Colonic mucosa (tissue), 4 donors: ENCODE results near the gene PLCL1. TPM values are rescaled to one million over a fixed set of nuclear protein-coding genes. Genes with fewer than 3 reads are reported as not detected.

ENCODE experiments used
- DNase-seq: peaks from one replicate; pipeline ENCODE4 v3.0.0-alpha.2; 2020
- H3K27ac ChIP-seq: fragments of 200-600 bp; one replicate; pipeline ENCODE4 v1.8.0; 2021
- H3K27me3 ChIP-seq: fragments of 200-600 bp; one replicate; pipeline ENCODE4 v1.8.0; 2021
- H3K36me3 ChIP-seq: fragments of 200-600 bp; one replicate; pipeline ENCODE4 v1.8.0; 2021
- H3K4me1 ChIP-seq: fragments of 200-600 bp; one replicate; pipeline ENCODE4 v1.8.0; 2021; ENCODE audit warnings: mild to moderate bottlenecking
- H3K4me3 ChIP-seq: fragments of 200-600 bp; one replicate; pipeline ENCODE4 v1.8.0; 2021
- H3K9ac ChIP-seq, 2 donors: one replicate each; pipeline ENCODE4 v1.7.0; 2013; ENCODE audit warnings: control low read depth in 2 of 2, low read depth in 2 of 2, low read length in 2 of 2
- H3K9me3 ChIP-seq: fragments of 200-600 bp; one replicate; pipeline ENCODE4 v1.8.0; 2021
- intact Hi-C: fragments of 100-400 bp; cut with DNase I; formaldehyde crosslinking; loops from one replicate; pipeline ENCODE4 v1.14.1; 2022
- total RNA-seq, 2 donors: library from RNA; stranded (reverse); fragmentation: NEBNext Ultra II Directional in 1 of 2; extraction: Animal tissue kit (Norgen Biotek cat#: 25700) in 1 of 2; gene quantifications; one replicate each; pipeline ENCODE4 v1.2.1, GENCODE V29; 2021
- TF ChIP-seq, protein P1 (sequence below): fragments of 200-600 bp; IDR thresholded peaks from one replicate; pipeline ENCODE4 v1.8.0; 2022; ENCODE audit warnings: antibody characterized with exemption, mild to moderate bottlenecking
- donor health status: healthy.
- donor health status: DM: no; HTN: no; CAD: no.
- donor health status: DM: no; HTN: no; CAD: no.

Gene PLCL1
- total RNA-seq, 2 donors from 2014 or later = 0.30 to 1.3 TPM

DNA sequence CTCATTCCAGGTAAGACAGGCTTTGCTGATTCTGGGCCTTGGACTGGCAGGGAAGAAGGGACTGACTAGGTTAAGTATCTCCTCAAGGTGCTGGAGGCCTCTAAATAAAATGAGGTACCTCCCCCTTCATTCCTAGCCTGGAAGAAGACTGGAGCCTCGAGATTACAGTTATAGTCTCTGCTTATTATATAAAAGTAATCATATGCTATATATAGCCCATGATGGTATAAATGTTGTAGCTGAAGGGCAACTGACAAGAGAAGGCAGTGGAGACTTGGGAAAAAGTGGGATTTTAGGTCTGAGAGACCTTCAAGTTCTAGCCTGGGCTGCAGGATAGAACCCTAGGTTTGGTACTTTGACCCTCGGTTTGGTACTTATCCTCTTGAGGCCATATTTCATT is 248.3 kb downstream of the PLCL1 start:
- no peak overlapping the region for H3K27ac ChIP-seq
- TF ChIP-seq, protein P1, sequence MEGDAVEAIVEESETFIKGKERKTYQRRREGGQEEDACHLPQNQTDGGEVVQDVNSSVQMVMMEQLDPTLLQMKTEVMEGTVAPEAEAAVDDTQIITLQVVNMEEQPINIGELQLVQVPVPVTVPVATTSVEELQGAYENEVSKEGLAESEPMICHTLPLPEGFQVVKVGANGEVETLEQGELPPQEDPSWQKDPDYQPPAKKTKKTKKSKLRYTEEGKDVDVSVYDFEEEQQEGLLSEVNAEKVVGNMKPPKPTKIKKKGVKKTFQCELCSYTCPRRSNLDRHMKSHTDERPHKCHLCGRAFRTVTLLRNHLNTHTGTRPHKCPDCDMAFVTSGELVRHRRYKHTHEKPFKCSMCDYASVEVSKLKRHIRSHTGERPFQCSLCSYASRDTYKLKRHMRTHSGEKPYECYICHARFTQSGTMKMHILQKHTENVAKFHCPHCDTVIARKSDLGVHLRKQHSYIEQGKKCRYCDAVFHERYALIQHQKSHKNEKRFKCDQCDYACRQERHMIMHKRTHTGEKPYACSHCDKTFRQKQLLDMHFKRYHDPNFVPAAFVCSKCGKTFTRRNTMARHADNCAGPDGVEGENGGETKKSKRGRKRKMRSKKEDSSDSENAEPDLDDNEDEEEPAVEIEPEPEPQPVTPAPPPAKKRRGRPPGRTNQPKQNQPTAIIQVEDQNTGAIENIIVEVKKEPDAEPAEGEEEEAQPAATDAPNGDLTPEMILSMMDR = no peak
- intact Hi-C loops = loop anchor here (5.0 kb wide), 1 partner anchor 250 kb away; the partner anchor contains the start of gene PLCL1
- no peak overlapping the region for H3K9ac ChIP-seq
- no peak overlapping the region for H3K4me3 ChIP-seq
- no peaks in the 10 kb centered on the region for H3K4me1 ChIP-seq
- DNase-seq = no peak
- no peaks in the 10 kb centered on the region for H3K9me3 ChIP-seq
- H3K27me3 ChIP-seq = no peaks in the 10 kb centered on the region
- no peaks in the 10 kb centered on the region for H3K36me3 ChIP-seq

DNA sequence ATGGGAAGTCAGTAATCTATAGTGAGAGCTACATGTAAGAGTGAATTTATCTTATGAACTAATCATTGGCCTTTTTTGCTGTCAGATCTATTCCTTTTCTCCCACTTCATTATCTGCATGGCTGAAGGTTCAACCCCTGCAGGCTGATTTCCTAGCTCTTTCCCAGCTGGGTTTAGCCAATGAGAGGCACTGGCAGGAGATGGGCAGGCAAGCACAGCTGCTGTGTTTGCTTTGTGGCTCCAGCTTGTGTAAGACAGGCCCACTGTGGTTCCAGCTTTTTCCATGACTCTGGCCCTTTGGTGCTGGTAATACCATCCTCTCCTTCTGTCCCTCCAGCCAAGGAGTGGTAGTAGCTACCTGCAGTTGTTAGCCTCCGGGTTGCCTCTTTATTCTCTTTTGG is 248.8 kb downstream of the PLCL1 start:
- H3K27ac ChIP-seq = no peak overlapping the region
- TF ChIP-seq, protein P1 = no peak
- intact Hi-C loops = loop anchor here (5.0 kb wide), 1 partner anchor 251 kb away; the partner anchor contains the start of gene PLCL1
- DNase-seq = no peak
- no peaks in the 10 kb centered on the region for H3K27me3 ChIP-seq
- H3K9me3 ChIP-seq = no peaks in the 10 kb centered on the region
- no peaks in the 10 kb centered on the region for H3K4me1 ChIP-seq
- no peaks in the 10 kb centered on the region for H3K36me3 ChIP-seq
- H3K9ac ChIP-seq = no peak overlapping the region
- H3K4me3 ChIP-seq = no peak overlapping the region

DNA sequence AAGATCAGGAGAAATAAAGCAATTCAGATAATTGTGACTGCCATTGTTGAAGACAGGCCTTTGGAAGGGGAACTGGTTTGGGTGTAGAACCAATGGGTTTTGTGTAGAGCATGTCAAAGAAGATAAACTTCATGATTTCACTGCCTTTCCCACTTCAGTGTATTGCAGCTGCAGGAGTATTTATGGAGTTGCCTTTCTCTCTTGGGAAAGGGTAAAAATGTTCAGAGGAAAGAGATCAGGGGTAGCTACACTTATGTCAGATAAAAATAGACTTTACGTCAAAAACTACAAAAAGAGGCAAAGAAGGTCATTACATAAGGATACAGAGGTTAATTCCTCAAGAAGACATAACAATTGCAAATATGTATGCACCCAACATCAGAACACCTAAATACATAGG is 249.4 kb downstream of the PLCL1 start:
- no peak overlapping the region for H3K9ac ChIP-seq
- no peaks in the 10 kb centered on the region for H3K9me3 ChIP-seq
- H3K27me3 ChIP-seq = no peaks in the 10 kb centered on the region
- TF ChIP-seq, protein P1 = no peak
- no peak overlapping the region for H3K4me3 ChIP-seq
- no peaks in the 10 kb centered on the region for H3K4me1 ChIP-seq
- no peaks in the 10 kb centered on the region for H3K36me3 ChIP-seq
- H3K27ac ChIP-seq = no peak overlapping the region
- intact Hi-C loops = loop anchor here (5.0 kb wide), 1 partner anchor 251 kb away; the partner anchor contains the start of gene PLCL1
- DNase-seq = no peak

DNA sequence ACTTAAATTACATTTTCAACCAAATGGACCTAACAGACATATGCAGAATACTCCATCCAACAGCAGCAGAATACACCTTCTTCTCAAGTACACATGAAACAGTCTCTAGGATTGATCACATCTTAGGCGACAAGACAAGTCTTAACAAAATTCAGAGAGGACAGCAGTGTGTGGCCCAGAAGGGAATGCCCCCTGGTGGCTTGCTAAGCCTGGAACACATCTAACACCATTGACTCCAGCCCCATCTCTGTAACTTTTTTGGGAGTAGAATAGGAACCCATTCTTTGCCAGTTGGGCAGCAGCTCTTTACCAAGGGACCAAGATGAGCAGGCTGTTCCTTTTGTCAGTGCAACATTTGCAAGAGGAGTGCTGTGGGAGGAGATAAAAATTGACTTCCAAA is 249.9 kb downstream of the PLCL1 start:
- peak; percentile 20 for DNase-seq
- Histone ChIP-seq H3K4me3 (no peak overlapping the region), H3K4me1 (no peaks in the 10 kb centered on the region), H3K9me3 (no peaks in the 10 kb centered on the region), H3K36me3 (no peaks in the 10 kb centered on the region), H3K27me3 (no peaks in the 10 kb centered on the region), H3K9ac (no peak overlapping the region), H3K27ac (no peak overlapping the region)
- intact Hi-C loops = loop anchor here (5.0 kb wide), 1 partner anchor 252 kb away; the partner anchor contains the start of gene PLCL1
- TF ChIP-seq, protein P1 = peak; percentile 21

- H3K36me3 ChIP-seq = no peaks in the 10 kb centered on the region
- intact Hi-C loops = no loop called here
- DNase-seq = no peak
These were observed 251.3 kb downstream of the PLCL1 start for GRCh38 chr2:198055716-198056115.

More at GRCh38 chr2:198055716-198056115, 251.3 kb downstream of the PLCL1 start:
- no peaks in the 10 kb centered on the region for H3K4me1 ChIP-seq
- TF ChIP-seq, protein P1 = no peak
- H3K9ac ChIP-seq = no peak overlapping the region
- H3K27ac ChIP-seq = no peak overlapping the region
- H3K4me3 ChIP-seq = no peak overlapping the region
- no peaks in the 10 kb centered on the region for H3K9me3 ChIP-seq
- no peaks in the 10 kb centered on the region for H3K27me3 ChIP-seq
